ENCODE results near the gene TMSB4Y.

TMSB4Y gene

DNA sequence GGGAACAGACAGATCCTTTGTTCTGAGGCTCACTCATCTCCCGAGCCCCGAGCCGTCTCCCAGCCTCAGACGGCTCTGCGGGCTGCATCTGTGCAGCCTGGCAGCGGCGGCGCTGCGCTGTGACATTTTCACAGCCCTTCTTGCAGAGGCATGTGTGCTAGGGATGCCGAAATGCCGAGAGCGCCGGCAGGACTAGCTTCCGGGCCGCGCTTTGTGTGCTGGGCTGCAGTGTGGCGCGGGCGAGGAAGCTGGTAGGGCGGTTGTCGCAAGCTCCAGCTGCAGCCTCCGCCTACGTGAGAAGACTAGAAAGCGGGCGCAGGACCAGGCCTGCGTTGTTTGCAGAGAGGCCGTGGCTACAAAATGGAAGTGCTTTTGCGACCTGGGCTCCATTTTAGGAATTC, at the start of gene TMSB4Y:
Gene TMSB4Y, plus strand, starts transcription at position 332 of the 401 bp plus-strand sequence.
- no peak for DNase-seq

DNA sequence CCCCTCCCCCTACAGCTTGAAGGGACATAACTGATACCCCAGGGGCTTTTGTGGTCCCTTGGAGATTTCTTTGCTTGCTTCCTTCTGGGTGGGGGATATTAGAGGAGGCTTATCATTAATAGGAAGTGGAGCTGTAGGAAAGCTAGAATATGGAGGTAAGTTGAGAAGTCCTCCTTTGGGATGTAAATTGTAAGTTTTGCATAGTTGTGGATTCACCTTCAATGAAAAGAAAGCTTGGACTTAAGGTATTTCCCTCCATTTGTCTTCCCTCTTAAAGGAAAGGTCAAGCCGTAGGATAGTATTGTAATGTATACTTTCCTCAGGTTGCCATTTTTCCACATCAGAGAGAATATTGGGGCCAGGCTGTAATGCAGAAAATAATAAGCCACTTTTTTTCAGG, 39.5 kb upstream of the TMSB4Y start:
- no peak for DNase-seq

DNA sequence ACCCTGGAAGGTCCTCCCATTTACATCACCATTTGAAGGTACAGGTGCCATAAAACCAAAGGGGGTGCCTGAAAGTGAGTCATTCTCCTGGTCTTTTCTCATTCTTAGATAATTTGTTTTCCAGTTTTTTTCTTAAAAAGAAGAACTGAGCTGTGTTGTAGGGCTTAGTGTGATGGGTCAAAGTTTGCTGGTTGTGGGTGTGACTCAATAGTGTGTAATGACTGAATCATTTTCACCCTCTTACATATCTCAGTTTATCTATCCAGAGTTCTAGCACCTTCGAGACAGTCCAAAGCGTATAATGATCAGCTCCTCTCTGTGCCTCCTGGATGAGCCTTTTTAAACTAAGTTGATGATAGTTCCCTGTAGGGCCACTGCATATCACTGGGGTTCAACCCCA, 32.6 kb upstream of the TMSB4Y start:
- DNase-seq: no peak

DNA sequence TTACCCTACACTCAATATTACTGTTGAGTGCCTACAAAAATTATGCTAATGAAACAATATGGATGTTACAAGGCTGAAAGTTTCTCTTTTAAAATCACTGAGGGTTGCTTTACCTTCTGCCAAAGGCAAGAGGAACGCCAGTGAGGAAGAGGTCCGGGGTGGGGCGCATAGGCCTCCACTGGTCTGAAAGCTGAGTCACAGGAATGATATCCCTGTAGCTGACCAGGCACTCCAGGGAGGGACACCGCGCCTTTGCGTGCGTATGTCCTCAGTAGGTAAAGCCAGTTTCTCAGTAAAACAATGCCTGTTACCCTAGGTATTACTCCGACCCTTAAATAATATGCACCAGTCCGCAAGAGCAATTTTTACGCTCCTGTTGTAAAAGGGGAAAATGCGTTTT, 1.4 kb upstream of the TMSB4Y start:
- no peak for DNase-seq

DNA sequence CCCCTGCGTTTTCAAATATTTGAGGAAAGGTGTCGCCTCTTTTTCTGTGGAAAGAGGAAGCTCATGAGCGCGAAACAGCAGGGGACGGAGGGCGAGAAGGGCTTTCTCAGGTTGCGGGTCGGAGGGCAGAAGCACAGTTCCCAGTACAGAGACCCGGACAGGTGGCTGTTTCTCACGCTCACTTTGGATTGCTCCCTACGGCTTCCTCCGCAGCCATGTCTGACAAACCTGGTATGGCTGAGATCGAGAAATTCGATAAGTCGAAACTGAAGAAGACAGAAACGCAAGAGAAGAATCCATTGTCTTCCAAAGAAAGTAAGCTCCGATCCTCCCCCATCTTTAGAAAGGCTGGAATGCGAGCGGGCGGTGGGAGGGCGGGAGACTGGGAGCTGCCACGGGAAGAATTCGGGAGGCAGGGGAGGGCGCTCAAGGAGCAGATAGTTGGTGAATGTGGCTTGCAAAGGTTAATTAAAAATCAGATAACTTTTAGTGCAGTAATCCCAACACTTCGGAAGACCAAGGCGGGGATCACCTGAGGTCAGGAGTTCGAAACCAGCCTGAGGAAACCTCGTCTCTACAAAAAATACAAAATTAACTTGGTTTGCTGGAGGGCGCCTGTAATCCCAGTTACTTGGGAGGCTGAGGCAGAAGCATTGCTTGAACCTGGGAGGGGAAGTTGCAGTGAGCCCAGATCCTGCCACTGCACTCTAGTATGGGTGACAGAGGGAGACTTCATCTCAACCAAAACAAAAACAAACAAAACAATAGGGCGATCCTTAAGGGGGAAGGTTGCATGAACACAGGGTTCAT, 627 bp downstream of the TMSB4Y start:
- DNase-seq: no peak

DNA sequence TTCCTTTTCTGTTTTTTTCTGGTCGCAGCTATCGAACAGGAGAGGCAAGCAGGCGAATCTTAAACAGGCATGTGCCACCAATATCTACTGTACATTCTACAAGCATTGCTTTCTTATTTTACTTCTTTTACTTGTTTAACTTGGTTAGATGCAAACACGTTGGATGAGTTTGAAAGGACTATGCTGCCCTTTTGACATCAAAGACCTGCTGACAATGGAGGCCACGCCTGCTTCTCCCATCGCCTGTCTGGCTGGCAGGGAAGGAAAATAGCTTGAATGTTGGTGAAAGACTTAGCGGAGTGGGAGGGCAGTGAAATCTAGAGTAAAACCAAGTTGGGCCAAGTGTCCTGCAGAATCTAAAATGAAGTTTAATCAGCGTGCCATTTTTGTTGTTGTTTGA, 1.5 kb downstream of the TMSB4Y start:
- no peak for DNase-seq

DNA sequence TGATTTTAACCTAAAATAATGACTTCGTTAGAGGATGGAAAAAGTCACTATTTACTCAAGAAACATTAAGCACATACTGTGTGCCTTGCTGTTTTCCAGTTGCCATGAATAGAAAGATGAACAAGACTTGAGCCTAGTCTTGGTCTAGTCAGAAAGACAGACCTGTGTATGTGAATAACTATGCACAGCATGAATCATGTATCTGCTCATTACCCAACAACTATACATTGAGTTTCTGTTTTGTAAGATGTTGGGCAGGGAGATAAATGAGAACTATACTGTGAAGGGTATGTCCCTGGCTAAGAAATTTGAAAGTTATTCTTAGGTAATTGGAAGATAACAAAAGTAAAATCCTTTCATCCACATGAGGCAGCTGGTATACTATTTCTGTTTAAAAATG, 4.3 kb downstream of the TMSB4Y start:
- DNase-seq: no peak

DNA sequence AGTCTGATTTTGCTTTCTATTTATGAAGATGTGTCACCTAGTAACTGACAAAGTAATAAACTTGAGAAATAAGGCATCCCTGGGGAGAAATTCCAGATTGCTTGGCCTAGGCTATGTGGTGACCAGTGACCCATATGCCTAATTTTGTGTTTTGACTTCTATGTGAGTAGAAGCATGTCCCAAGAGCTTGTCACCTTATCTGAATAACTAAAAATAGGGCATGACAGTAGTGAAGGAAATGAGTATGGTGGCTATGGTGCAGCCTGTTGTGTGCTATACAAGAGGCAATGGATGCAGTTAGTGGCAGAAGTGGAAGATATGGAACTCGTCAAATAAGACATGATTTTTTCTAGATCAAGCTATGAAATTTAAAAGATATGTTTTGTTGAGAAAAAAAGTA, 15.3 kb downstream of the TMSB4Y start:
- no peak for DNase-seq

DNA sequence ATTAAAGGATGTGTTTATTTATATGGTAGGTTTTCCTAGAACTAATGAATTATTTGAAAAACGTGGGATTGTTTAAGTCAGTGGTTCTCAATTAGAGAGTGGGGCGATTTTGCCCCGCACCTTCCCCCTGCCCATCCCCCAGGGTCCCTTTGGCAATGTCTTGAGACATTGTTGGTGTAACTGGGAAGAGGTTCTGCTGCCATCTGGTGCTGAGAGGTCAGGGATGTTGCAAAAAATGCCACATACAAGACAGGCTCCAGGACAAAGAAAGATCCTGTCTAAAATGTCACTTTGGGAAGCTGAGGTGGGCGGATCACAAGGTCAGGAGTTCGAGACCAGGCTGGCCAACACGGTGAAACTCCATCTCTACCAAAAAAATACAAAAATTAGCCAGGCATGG, 25.8 kb downstream of the TMSB4Y start:
- DNase-seq: no peak

DNA sequence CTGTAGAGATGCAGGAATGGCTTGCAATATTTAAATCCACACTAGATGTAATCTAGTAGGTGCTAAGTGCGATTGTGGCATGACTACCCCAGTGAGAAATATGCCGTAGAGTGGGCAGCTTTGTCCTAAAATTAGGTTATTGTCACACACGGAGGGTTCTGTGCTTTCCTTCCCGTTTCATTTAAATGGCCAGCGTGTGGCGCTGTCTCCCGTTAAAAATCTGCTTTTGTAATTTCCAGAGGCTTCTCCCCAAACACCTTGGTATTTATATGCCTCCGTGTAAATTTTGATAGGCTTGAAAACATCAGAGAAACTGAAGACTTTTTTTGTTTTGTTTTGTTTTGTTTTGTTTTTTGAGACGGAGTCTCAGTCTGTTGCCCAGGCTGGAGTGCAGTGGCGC, 34.9 kb downstream of the TMSB4Y start:
- no peak for DNase-seq

DNA sequence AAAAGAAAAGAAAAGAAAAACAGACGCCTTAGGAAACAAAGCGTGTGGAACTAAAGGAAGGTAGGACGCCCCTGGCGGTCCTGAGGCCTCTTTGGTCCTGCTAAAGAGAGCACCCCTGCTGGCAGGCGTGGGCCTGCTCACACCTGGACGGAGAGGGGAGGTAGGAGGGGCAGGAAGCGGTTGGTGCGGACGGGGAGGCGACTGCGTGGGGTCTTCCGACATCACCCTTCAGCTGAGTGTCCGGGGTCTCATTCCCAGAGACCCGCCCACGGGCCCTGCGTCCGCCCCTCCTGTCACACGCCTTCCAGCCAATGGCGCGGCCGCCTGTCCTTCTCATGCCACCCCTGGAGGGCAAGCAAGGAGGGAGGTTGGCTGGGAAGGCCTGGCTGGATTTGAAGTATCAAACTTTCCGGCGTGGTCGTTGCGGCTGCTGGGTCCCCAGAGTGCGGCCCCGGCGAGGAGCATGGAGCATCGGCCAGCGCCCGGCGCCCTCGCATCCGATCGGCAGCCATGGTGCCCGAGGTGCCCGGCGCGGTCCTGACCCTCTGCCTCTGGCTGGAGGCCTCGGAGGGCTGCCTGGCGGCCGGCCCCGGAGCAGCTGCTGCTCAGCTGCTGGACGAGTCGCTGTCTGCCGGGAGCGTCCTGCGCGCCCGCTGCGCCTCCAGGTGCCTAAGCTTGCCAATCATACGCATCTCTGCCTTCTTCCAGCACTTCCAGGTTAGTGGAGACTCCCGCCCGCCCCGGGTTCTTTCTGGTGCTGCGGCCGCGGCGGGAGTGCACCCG, 47.8 kb downstream of the TMSB4Y start:
- DNase-seq: no peak

DNA sequence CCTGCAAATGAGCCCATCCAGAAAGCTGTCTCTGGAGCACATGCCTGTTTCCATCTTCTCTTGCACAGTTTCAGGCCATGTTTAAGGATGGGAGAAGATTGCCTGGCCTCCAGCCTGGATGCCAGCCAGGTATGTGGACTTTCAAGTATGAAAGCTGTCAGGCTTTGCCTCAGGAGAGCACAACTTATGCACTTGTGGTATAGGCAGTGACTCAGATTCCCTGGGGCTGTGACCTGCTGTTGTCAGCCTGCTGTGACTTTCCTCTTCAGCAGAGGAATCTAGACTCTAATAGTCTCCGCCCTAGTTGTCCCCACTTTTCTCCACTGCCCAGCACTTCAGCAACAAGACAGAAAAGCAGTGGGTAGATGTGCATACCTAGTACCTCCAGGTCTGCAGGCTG, 51.0 kb downstream of the TMSB4Y start:
- DNase-seq: no peak

All from NCI-H510A (cell line).